Measurements from ENCODE around the gene GNE. TPM values are rescaled to one million over a fixed set of nuclear protein-coding genes. Genes with fewer than 3 reads are reported as not detected.

Gene GNE
- total and polyA plus RNA-seq, 9 of the 15 experiments (the other 6 are each of a cell fraction or from before 2014, with no cell fraction given), result 5.1 to 18.6 (median 12.0) TPM

GRCh38 chr9:36258208-36258995 is at the start of gene GNE (continued):
- TF ChIP-seq ZBTB5 (IDR thresholded peaks at IDR 0.05) (no peak), PHB2 (IDR thresholded peaks at IDR 0.05; ENCODE audit: low read depth) (no peak), GTF2F1 (IDR thresholded peaks at IDR 0.05; ENCODE audit: low read depth, low read length) (peak; percentile 63; the same call in 1 of the 2 replicates), GTF2E2 (tag; IDR thresholded peaks at IDR 0.05) (no peak), BHLHE40 (IDR thresholded peaks at IDR 0.05; ENCODE audit: low read length) (peak; percentile 27; the same call in 1 of the 2 replicates), ZNF408 (CRISPR knock-in tag; IDR thresholded peaks at IDR 0.05; ENCODE audit: low read depth) (no peak), SUPT5H (IDR thresholded peaks at IDR 0.05) (peak; percentile 88), CC2D1A (IDR thresholded peaks at IDR 0.05) (no peak), SMC3 (conservative IDR thresholded peaks at IDR 0.05; ENCODE audit: insufficient read depth, low read depth, low read length) (no peak), ZNF586 (CRISPR knock-in tag; conservative IDR thresholded peaks at IDR 0.05) (no peak), MYC (IDR thresholded peaks at IDR 0.05; ENCODE audit: low read depth, low read length) (peak; percentile 79), MYC (CRISPR knock-in tag; IDR thresholded peaks at IDR 0.05; ENCODE audit: borderline replicate concordance, low read depth) (no peak), TFAP4 (CRISPR knock-in tag; IDR thresholded peaks at IDR 0.05; ENCODE audit: borderline replicate concordance) (peak; percentile 68; the same call in 1 of the 2 replicates), ZNF197 (CRISPR knock-in tag; IDR thresholded peaks at IDR 0.05; ENCODE audit: low read depth) (no peak), KLF1 (tag; IDR thresholded peaks at IDR 0.05) (0 out of 2 replicates have a peak, but pooled peaks have one; percentile 43), ZNF263 (CRISPR knock-in tag; IDR thresholded peaks at IDR 0.05; ENCODE audit: borderline replicate concordance) (peak; percentile 55; the same call in 1 of the 2 replicates), KDM1A (IDR thresholded peaks at IDR 0.05) (no peak), MBD2 (IDR thresholded peaks at IDR 0.05; ENCODE audit: borderline replicate concordance, low read depth) (peak; percentile 65), BRCA1 (IDR thresholded peaks at IDR 0.05) (no peak), BRCA1 (CRISPR knock-in tag; IDR thresholded peaks at IDR 0.05) (no peak)
- TF ChIP-seq, protein P1, sequence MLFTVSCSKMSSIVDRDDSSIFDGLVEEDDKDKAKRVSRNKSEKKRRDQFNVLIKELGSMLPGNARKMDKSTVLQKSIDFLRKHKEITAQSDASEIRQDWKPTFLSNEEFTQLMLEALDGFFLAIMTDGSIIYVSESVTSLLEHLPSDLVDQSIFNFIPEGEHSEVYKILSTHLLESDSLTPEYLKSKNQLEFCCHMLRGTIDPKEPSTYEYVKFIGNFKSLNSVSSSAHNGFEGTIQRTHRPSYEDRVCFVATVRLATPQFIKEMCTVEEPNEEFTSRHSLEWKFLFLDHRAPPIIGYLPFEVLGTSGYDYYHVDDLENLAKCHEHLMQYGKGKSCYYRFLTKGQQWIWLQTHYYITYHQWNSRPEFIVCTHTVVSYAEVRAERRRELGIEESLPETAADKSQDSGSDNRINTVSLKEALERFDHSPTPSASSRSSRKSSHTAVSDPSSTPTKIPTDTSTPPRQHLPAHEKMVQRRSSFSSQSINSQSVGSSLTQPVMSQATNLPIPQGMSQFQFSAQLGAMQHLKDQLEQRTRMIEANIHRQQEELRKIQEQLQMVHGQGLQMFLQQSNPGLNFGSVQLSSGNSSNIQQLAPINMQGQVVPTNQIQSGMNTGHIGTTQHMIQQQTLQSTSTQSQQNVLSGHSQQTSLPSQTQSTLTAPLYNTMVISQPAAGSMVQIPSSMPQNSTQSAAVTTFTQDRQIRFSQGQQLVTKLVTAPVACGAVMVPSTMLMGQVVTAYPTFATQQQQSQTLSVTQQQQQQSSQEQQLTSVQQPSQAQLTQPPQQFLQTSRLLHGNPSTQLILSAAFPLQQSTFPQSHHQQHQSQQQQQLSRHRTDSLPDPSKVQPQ (CRISPR knock-in tag; IDR thresholded peaks at IDR 0.05; ENCODE audit: borderline replicate concordance), result no peak
- TF ChIP-seq, protein P2, sequence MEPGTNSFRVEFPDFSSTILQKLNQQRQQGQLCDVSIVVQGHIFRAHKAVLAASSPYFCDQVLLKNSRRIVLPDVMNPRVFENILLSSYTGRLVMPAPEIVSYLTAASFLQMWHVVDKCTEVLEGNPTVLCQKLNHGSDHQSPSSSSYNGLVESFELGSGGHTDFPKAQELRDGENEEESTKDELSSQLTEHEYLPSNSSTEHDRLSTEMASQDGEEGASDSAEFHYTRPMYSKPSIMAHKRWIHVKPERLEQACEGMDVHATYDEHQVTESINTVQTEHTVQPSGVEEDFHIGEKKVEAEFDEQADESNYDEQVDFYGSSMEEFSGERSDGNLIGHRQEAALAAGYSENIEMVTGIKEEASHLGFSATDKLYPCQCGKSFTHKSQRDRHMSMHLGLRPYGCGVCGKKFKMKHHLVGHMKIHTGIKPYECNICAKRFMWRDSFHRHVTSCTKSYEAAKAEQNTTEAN (CRISPR knock-in tag; IDR thresholded peaks at IDR 0.05), result peak; percentile 73; the same call in 1 of the 2 replicates

Data from K562 (cell line).